ENCODE data around the gene NBEAL2.

DNA sequence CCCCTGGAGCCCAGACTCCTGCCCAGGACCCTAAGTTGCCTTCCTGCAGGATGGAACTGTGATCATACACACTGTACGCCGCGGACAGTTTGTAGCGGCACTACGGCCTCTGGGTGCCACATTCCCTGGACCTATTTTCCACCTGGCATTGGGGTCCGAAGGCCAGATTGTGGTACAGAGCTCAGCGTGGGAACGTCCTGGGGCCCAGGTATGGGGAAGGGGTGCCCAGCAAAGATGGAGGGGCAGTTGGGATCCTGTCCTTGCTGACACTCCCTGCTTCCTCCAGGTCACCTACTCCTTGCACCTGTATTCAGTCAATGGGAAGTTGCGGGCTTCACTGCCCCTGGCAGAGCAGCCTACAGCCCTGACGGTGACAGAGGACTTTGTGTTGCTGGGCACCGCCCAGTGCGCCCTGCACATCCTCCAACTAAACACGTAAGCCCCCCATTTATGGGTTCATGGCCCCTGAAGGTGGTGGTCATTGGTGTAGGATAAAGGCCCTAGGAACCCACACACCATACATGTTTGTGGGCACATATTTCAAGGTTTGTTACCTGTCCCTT lies 28.8 kb downstream of the NBEAL2 start:
- TF ChIP-seq POLR2AphosphoS5 (IDR thresholded peaks at IDR 0.05) (no peak), POLR2A (IDR thresholded peaks at IDR 0.05) (no peak)
- TF ChIP-seq, protein P1, sequence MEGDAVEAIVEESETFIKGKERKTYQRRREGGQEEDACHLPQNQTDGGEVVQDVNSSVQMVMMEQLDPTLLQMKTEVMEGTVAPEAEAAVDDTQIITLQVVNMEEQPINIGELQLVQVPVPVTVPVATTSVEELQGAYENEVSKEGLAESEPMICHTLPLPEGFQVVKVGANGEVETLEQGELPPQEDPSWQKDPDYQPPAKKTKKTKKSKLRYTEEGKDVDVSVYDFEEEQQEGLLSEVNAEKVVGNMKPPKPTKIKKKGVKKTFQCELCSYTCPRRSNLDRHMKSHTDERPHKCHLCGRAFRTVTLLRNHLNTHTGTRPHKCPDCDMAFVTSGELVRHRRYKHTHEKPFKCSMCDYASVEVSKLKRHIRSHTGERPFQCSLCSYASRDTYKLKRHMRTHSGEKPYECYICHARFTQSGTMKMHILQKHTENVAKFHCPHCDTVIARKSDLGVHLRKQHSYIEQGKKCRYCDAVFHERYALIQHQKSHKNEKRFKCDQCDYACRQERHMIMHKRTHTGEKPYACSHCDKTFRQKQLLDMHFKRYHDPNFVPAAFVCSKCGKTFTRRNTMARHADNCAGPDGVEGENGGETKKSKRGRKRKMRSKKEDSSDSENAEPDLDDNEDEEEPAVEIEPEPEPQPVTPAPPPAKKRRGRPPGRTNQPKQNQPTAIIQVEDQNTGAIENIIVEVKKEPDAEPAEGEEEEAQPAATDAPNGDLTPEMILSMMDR (IDR thresholded peaks at IDR 0.05), result no peak
